Testis (tissue), 2 donors: ENCODE measurements around the gene GHRH.

ENCODE experiments used
- CTCF ChIP-seq, 3 experiments: fragments of 450-650 bp in 2 of 3; fragments of 200-600 bp in 1 of 3; sonication (generic) in 1 of 3; IDR thresholded peaks; one replicate each; pipeline ENCODE4 v1.5.1; 2016 to 2019; ENCODE audit warnings: antibody characterized with exemption in 3 of 3, mild to moderate bottlenecking in 2 of 3, moderate library complexity in 1 of 3
- POLR2A ChIP-seq: fragments of 450-650 bp; IDR thresholded peaks from one replicate; pipeline ENCODE4 v1.6.1; 2017; ENCODE audit warnings: antibody characterized with exemption, mild to moderate bottlenecking, moderate library complexity

DNA sequence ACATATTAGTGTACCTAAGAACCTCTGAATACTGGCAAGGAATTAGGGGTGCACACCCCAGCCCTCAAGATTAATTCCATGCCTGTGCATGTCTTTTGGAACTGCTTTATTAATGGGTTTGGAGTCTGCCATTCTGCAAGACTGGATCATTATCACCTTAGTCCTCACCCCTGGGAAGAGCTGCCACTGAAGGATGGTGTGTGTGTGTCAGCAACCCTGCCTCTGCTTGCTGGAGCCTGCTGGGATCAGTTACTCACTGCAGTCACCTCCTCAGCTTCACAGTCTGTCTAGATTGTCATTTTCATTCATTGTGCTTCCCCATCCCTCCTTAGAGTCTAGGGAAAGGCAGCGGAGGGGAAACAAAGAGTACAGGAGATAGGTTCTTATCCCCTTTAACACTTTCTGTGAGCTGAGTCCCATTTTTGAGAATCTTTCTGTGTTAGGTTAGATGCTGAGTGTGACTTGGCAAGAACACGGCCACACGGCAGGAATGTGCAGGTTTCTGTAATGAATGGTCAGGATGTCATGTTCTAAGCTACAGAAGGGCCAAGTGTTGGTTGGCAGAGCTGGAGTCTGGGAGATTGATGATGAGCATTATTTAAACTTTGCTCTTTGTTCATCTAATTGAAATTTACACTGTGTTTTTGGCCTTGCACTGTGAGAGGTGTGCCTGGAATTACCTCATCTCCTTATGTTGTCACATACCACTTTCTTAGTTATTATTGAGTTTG is 21.1 kb downstream of the GHRH start:
- no peak for TF ChIP-seq CTCF (IDR thresholded peaks at IDR 0.05)
- TF ChIP-seq POLR2A: no peak
